T-helper 1 cell (primary cell): Measurements from ENCODE around the gene TMEM51.
"Not testable (repeated sequence)": the region's sequence is repeated elsewhere in the genome, so short reads cannot be mapped to it uniquely, and the experiment has no call there.

Source experiments
- DNase-seq, 5 donors: peaks; one replicate each; pipeline ENCODE4 v3.0.0-alpha.2; 2012 to 2020

TMEM51 gene

DNA sequence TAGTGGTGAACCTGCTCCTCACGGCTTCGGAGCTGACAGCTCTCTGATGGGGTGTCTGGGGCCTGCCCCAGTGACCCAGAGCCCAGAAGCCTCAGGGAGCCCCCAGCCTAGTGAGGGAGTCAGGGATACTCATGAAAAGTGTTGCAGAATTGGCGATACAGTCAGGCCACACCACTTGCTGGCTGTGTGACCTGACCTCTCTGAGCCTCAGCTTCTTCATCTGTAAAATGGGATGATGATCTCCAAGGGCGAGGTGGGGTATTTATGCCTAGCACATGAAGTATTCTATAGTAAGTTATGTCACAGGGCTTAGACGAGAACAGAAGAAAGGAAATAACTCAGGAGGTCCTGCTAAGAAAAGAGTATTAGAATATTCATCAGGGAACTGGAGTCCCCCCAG lies 1.6 kb downstream of the TMEM51 start:
- no peak for DNase-seq

DNA sequence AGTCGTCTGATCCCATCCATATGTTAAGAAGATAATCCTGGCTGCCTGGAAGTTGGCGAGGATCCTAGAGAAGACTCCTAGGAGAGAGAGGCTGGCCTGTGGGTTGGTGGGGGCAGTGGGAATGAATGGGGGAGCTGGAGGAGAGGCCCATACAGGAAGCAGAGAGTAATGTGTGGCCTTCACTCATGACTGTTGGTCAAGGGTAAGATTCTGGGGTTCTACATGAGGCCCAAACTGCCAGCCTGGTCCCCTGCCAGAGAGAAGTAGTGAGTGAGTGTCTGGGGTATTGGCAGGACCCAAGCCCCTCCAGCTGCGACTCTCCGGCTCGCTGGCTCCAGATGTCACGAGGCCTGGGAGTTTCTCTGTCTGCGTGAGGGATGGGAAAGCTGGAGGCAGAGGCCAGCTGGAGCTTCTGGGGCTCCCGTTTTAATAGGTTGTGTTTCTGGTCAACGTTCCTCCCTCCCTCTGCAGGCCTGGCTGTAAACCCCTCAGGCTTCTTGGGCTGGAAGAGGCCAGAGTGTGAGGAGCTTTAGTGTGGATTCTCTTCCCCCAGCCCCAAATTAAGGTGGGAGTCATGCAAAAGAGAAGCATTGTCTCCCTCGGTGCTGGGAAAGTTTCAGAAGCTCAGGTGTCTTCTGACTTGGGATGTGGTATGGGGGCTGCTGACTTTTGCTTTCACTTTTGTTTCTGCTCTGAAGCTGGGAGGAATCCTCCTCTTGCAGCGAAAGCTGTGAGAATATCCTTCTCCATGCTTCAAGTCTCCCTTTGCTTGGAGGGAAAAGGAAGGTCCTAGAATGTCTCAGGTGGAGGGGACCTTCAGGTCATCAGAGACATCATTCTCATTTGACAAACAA lies 2.6 kb downstream of the TMEM51 start:
- peak in 1 of 5 donors; percentile 23 for DNase-seq

DNA sequence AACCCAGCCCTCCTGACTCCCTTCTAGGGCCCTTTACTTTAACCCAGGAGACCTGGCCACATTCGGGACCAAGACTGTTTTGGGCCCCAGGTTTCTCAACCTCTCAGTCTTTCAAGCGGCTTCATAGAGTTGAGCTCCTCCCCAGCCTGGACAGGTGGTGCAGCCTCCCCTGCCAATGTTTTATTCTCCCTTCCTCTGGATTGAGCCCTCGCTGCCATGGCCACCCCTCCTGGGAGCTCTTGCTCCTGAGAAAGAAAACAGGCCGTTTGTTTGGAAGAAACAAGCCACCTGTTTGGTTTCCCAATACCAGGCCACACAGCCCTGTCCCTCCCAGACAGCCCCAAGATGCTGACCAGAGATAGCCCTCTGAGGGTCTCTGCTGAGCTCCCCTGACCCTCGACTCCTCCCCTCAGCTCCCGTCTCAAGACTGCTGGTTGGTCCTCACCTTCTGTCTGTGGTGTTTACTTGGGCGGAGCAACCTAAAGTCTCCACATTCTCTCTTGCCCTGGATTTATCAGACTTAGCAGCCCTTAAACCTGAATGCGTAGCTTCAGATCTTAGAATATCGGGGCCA lies 3.3 kb downstream of the TMEM51 start:
- DNase-seq, result no peak

DNA sequence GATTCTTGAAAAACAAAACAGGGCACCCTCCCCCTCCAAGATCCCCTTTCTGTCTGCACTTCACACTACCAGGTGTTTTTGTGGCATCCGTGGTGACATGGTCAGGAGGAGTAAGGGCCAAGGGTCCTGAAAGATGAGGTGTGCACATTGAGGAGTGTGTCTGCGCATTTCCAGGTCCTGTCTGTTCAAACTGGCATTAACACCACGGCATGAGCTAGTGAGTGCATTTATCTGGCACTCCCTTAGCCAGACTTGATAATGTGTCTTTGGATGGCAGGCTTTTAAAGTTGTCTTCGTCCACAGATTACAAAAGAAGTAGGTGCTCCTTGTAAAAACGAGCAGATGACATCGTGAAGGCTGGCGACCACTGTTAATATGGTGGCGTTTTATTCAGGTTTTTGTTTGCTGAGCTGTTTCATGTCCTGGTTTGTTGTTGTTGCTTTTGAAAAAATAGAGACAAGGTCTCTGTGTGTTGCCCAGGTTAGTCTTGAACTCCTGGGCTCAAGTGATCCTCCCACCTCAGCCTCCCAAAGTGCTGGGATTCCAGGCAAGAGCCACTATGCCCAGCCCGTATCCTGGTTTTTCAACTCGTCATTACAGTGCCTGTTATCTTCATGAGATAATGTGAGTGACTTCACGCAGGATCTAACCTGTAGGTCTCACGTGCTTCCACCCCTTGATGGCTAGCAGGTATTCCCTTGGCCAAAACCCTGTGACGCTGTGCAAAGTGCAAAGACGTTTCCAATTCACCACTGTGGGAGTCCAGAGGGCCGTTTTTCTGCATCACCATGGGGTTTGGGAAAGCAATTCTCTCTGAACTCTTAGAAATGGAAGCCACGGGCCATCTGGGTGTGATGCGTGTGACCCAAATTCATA lies 4.2 kb downstream of the TMEM51 start:
- no peak for DNase-seq

DNA sequence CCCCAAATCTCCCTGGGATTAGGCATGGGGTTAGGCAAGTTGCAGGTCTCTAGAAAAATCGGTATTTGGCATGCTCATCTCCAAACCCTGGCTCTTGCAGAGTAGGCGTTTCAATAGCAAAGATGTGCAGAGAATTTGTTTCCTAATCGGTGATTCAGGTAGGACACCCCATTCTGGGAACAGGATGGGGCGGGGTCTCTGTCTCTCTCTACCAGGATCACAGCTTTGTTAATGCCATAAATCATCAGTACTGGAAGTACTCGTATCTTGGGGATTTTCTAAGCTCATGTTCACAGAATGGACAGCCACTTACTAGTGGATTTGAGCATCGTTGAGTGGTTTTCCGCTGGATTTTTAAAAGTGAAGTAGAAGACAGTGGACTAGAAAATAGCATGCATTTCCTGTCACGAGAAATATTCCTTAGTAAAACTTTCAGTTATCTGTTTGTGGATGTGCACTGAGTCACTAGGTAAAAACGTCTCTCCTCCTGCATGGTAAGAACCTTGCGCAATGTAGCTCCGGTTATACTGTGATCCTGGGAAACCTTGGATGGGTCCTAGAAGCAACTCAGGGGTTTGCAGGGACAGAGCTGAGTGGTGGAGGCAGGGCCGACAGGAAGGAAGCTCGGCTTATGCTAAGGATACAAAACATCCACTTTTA lies 5.1 kb downstream of the TMEM51 start:
- DNase-seq, result no peak

DNA sequence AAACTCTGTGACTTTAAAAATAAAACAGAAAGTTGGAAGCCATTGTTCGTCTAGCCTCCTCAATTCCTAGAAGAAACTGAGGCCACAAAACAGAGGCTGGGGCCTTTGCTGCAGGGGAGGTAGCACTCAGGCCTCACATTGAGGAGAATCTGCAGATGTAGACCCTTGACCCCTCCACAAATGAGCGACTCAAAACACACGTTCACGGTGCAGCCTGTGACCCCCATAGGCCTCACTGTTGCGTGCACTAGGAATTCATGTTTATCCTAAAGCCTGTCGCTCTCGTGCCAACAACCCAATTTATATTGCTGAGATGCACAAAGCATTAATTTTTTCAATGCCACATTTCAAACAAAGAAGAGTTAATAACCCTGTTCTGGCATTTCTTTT lies 5.6 kb downstream of the TMEM51 start:
- DNase-seq, result no peak

DNA sequence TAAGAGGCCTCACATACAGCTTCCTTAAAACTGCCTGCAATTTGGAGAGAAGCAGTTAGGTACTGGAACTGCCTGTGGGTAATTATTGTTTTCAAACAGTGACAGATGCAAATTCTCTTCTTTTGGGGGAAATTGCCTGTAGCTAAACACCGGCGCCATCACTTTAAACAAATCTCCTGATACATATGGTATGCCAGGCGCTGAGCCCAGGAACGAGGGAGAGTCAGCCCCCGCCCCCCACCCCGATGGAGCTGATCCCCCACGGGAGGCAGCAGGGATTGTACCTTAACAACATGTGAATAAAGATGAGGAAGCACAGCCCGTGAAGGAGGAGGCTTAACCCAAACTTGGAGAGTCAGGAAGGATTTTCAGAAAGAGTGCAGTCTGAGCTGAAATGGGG lies 7.1 kb downstream of the TMEM51 start:
- DNase-seq, result no peak

DNA sequence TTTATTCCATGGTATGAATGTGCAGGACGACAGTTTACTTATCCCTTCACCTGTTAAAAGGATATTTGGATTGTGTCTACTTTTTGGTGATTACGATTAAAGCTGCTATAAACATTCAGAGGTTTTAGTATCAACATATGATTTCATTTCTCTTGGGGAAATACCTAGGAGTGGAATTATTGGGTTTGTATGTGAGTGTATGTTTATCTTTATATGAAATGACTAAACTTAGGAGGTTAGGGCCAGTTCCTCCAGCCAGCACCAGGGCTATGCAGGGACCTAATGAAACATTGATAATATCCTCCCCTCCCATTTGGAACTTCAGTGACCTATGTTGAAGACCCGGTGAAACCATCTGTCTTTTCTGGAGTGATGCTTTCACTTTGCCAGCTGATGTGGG lies 13.8 kb downstream of the TMEM51 start:
- no peak for DNase-seq

DNA sequence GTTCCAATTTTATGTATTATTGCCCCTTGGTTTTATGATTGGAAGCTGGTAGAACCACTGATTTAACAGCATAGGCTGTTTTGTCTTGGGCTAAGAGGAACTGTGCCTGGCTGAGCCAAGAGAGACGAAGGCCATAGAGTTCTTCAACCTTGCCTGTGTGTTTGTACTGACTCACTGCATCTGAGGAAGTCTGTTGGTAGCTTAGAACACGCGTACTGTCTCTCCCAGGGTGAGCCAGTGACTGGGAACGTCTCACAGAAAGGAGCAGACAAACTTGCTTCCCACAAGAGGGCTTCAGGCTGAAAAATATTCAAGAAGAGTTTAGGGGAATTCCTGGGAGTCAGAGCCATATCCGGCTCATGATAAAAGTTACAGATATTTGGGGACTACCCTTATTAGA lies 14.9 kb downstream of the TMEM51 start:
- DNase-seq, result no peak

DNA sequence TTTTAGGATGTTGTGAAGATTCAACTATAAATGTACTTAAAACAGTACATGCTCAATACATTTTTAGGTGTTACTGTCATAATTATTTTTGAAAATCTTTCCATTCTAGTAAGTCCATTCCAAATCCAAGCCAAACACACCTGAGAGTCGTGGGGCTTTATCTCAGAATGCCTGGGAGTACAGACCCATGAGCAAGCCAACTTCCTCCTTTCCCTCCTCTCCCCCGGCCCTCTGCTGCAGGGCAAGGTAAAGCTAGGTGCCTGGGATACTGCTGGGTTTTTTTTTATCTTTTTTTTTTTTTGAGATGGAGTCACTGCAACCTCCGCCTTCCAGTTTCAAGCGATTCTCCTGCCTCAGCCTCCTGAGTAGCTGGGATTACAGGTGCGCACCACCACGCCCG lies 16.5 kb downstream of the TMEM51 start:
- no peak for DNase-seq

DNA sequence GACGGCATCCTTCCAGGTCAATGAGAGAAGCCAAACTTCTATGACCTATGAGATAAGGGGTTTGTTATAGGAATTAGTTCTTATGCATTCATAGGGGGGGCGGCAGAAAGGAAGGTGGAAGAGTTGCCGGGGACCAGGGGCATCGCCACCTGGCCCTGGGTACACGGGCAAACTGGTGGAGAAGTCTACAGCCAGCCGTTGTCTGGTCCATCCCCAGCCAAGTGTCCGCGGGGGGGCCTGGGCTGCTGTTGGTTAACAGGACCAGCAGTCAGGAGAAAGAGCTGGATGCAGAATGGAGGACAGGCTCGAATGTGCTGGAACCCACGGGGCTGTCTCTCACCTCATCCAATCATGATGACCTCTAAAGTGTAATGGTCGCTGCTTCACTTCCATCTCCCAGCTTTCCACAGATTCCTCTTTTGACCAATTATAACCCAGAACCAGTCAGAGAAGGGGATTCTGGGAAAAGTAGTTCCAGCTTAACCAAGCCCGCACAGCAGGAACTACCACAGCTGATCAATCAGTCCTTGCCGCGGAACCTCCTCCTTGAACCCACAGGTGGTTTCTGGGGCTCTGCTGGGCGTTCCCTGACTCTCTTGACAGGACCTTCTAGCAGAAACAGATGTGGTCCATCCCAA lies 17.8 kb downstream of the TMEM51 start:
- no peak for DNase-seq

DNA sequence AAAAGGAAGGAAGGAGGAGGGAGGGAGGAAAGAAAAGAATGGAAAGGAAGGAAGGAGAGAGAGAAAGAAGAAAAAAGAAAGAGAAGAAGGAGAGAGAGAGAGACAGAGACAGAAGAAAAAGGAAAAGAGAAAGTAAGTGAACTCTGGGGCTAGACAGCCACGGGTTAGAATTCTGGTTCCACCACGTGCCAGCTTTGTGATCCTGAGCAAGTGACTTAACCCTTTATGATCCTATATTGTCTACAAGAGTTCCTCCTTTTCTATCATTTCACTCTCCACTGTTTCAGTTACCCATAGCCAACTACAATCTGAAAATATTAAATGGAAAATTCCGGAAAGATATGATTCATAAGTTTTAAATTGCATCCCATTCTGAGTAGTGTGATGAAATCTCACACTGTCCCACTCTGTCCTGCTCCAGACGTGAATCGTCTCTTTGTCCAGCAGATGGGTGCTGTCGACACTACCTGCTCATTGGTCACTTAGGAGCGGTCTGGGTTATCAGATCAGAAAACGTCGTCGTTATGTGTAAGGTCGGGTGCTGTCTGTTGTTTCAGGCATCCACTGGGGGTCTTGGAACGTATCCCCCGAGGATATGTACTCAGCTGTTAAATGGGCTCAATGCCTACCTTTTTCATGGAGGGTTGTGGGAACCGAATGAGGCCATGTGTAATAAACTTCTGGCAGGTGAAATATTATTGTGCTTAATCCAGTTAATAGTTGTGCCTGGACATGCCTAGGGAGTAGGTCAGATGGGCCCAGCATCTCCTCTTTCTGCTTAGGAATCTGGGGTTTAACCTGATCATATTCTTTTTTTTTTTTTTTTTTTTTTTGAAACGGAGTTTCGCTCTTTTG lies 19.1 kb downstream of the TMEM51 start:
- no peak for DNase-seq

DNA sequence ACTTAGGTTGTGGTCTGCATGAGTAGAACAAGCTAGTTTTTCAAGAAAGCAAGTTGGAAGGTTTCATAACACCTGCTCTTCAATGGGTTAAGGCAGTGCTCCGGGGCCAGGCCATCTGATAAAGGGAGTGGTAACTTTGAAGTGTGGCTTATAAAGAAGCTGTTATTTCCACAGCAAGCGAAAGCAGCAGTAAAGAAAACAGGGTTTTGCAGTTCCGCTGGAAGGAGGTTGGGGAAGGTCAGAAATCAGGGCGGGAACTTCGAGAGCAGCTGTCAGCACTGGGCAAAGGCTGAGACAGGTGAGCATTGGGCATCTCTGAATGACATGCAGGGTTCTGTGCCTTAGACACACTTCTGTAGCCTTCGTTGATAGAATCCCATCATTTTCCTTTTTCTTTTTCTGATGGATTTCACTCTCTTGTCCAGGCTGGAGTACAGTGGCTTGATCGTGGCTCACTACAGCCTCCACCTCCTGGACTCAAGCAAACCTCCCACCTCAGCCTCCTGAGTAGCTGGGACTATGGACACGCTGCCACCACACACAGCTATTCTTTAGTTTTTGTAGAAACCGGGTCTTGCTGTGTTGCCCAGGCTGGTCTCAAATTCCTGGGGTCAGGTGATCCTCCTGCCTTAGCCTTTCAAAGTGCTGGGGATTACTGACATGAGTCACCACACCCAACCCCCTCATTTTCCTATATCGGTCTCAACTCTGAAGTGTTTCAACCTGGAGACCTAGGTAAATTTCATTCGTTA lies 20.5 kb downstream of the TMEM51 start:
- DNase-seq, result no peak

DNA sequence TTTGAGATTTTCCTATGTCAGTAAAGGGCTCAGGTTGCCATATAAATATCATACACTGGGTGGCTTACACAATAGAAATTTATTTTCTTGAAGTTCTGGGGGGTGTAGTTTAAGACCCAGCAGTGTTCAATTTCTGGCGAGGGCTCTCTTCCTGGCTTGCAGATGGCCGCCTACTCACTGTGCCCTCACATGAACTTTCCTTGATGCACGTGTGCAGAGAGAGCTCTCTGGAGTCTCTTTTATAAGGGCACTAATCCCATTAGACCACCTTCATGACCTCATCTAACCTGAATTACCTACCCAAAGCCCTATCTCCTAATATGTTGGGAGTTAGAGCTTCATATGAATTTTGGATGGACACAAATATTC lies 21.1 kb downstream of the TMEM51 start:
- DNase-seq, result no peak

DNA sequence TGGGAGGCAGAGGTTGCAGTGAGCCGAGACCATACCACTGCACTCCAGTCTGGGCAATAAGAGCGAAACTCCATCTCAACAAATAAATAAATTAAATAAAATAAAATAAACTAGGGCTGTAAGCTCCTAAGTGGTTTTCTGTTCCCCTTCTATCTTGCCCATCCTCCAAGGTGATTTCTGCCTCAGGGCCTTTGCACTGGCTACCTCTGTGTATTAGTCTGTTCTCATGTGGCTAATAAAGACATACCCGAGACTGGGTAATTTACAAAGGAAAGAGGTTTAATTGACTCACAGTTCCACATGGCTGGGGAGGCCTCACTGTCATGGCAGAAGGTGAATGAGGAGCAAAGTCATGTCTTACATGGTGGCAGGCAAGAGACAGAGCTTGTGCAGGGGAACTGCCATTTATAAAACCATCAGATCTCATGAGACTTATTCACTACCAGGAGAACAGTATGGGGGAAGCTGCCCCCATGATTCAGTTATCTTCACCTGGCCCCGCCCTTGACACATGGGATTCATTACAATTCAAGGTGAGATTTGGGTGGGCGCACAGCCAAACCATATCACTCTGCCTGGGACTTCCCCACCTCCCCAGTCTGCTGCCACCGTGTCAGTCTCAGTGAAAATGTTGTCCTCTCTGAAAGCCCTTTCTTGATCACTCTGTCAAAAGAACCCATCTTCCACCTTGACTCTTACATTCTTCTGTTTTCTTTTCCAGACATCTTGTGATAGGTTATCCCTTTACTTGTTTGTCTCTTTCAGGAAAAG lies 22.0 kb downstream of the TMEM51 start:
- not testable (repeated sequence) for DNase-seq

DNA sequence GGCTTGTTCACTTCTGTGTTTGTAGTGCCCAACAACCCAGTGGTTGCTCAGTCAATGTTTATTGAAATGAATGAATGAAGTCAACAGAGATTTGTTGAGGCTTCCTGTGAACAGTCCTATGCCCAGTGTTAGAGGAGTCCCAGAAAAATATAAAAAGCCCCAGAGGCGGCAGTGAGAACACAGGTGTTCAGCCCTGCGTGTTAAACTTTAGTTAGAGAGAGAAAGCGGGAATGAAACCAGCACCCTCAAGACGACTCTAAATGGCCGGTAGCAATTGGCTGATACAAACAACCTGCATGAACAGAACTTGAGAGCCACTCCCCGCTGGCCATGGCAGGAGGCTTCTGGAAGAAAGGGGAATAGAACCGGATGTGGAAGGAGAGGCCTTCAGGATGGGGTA lies 22.6 kb downstream of the TMEM51 start:
- no peak for DNase-seq

DNA sequence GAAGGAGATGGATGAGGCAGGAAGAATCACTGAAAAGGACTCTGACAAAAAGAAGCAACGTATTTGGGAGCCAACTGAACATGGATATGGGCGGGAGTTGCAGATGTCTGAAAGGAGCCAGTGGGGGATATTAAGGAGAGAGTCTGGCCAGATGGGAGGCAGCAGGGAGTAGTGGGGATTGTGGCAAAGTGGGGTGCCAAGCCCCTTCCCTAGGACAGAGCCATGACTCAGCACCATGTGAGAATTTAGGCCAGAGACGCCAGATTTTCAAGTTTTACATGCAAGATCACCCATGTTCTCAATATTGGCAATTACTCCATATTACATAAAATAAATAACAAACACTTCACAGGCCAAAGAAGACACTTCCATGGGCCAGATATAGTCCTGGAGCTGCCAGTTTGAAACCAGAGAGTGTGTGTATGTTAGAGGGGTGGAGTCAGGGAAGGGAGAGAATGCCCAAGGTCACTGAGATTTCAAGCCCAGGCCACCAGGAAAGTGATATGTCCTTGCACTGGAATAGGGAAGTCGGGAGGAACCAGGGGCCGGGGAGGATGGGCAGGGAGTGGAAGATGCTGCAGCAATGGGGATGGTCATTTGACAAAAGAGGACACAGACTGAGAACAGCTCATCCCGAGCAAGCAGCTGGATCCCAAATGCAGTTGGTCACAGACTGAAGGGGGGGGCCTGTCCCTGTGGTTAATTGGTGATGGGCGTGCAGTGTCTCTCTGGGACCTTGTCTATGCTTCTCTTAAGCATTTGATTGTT lies 23.5 kb downstream of the TMEM51 start:
- no peak for DNase-seq

DNA sequence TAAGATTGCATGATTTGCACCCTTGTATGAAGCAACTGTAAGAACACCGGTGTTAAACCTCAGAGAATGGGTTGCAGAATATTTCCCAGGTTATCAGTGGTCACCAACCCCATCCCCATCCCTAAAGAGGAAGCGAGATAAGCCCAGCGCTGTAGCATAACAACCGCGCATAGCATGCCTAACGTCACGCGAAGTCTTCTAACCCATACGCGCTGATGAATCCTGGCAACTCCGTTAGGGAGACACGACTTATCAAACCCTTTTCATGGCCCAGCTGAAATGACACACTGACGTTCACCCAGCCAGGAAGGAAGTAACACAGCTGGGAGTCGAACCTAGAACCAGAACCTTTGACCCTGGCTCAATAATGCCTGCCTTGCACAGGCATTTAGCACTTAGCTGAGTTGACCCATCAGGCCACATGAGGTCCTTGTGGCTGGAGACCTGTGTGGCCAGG lies 24.2 kb downstream of the TMEM51 start:
- DNase-seq, result no peak
